Temporal lobe (tissue), 2 donors: Measurements from ENCODE around the gene MTX3. TPM values are rescaled to one million over a fixed set of nuclear protein-coding genes. Genes with fewer than 3 reads are reported as not detected.

ENCODE experiments used
- small RNA-seq: library from RNA; depleted of rRNA; stranded (forward); fragments of <200 nt; gene quantifications from one replicate; pipeline ENCODE3, GENCODE V24; 2014; ENCODE audit warnings: low replicate concordance
- total RNA-seq: library from RNA; depleted of rRNA; stranded (reverse); fragments of >200 nt; gene quantifications from one replicate; pipeline ENCODE4 v1.2.3, GENCODE V29; 2014

Gene MTX3
- total RNA-seq, 1 donor from 2014 or later = 13.5 TPM

Small RNAs within 50 kb of the gene (small RNA-seq; reads per million reads assigned to genes)
- gene TRMT112P2 = not detected

Other genes starting within 250 kb of the MTX3 start
- 1.2 TPM for gene THBS4, start 44.1 kb upstream of the MTX3 start, total RNA-seq